Measurements from ENCODE around the gene NDRG2.

NDRG2 gene
- 11.9 to 13.4 (median 12.7) reads per million in 4 donors for total RNA-seq

- peak; percentile 59 to 78 (median 73) for DNase-seq
Measured at GRCh38 chr14:21024585-21025370, at the start of gene NDRG2. TSS of gene NDRG2 (minus strand) at chr14:21025061. CDS start at chr14:21023315, 1,746 bp downstream.

GRCh38 chr14:21073921-21074320 is 49.1 kb upstream of the NDRG2 start:
- no peak for DNase-seq

GRCh38 chr14:21072781-21073339 is 48.0 kb upstream of the NDRG2 start:
- DNase-seq = no peak

GRCh38 chr14:21072031-21072473 is 47.2 kb upstream of the NDRG2 start:
- no peak for DNase-seq

- peak in 2 of 5 donors; percentile 47 for DNase-seq
Measured at GRCh38 chr14:21071225-21072030, 46.6 kb upstream of the NDRG2 start.

- DNase-seq = no peak
Measured at GRCh38 chr14:21070610-21071224, 45.9 kb upstream of the NDRG2 start.

GRCh38 chr14:21070083-21070609 is 45.3 kb upstream of the NDRG2 start, which contains the start of gene ARHGEF40:
TSS of gene ARHGEF40 (plus strand) at chr14:21070304. CDS start at chr14:21070397, 93 bp downstream.
- DNase-seq = peak in 1 of 5 donors; percentile 22

GRCh38 chr14:21069388-21070082 is 44.7 kb upstream of the NDRG2 start:
- DNase-seq = peak in 1 of 5 donors; percentile 23

- peak in 4 of 5 donors; percentile 23 to 52 (median 34) for DNase-seq
Measured at GRCh38 chr14:21068521-21069387, 43.9 kb upstream of the NDRG2 start.

- no peak for DNase-seq
Measured at GRCh38 chr14:21066882-21067502, 42.1 kb upstream of the NDRG2 start.

- no peak for DNase-seq
Measured at GRCh38 chr14:21063479-21063878, 38.6 kb upstream of the NDRG2 start.

GRCh38 chr14:21061347-21061668 is 36.4 kb upstream of the NDRG2 start:
- DNase-seq = no peak

GRCh38 chr14:21060614-21061346 is 35.9 kb upstream of the NDRG2 start:
- no peak for DNase-seq

GRCh38 chr14:21059842-21060613 is 35.2 kb upstream of the NDRG2 start:
- DNase-seq = no peak

- DNase-seq = no peak
Measured at GRCh38 chr14:21058903-21059302, 34.0 kb upstream of the NDRG2 start.

- DNase-seq = no peak
Measured at GRCh38 chr14:21057803-21058675, 33.2 kb upstream of the NDRG2 start, which contains the start of gene RNASE8. TSS of gene RNASE8 (plus strand) at chr14:21057822. CDS start at chr14:21057893, 71 bp downstream.

- DNase-seq = no peak
Measured at GRCh38 chr14:21056520-21057163, 31.8 kb upstream of the NDRG2 start.
